OCI-LY7 (cell line): ENCODE measurements around the gene KIRREL3. TPM values are rescaled to one million over a fixed set of nuclear protein-coding genes. Genes with fewer than 3 reads are reported as not detected.

Source experiments
- BruUV-seq: library from RNA; stranded (reverse); fragments of 400-500 nt; replicated peaks from 2 replicates; lab custom pipeline; 2021; lab: Mats Ljungman, UMichigan
- CTCF ChIA-PET: fragments of 300-600 bp; sonication (Branson Sonifier 250); formaldehyde crosslinking; loops from one replicate; lab custom pipeline; 2022; ENCODE audit warnings: antibody characterized with exemption; ENCODE audit not compliant: unreplicated experiment; lab: Charles Lee
- POLR2A ChIA-PET: fragments of 300-600 bp; sonication (Branson Sonifier 250); formaldehyde crosslinking; loops from one replicate; lab custom pipeline; 2022; ENCODE audit warnings: antibody characterized with exemption; lab: Charles Lee
- DNase-seq: peaks from one replicate; pipeline ENCODE4 v3.0.0-alpha.2; 2015; ENCODE audit warnings: low spot score
- H2AFZ ChIP-seq: fragments of 200-600 bp; sonication (generic), shearing (Covaris generic); 2 replicates; pipeline ENCODE4 v1.6.1; 2014; ENCODE audit warnings: mild to moderate bottlenecking, antibody characterized with exemption, low read length, moderate library complexity
- H3K27ac ChIP-seq: fragments of 200-600 bp; sonication (generic); 2 replicates; pipeline ENCODE4 v1.5.1; 2014; ENCODE audit warnings: mixed run types, low read depth, mild to moderate bottlenecking, moderate library complexity, low read length, inconsistent platforms; ENCODE audit not compliant: poor library complexity, severe bottlenecking
- H3K36me3 ChIP-seq: fragments of 200-600 bp; sonication (generic); 2 replicates; pipeline ENCODE4 v1.6.1; 2014; ENCODE audit warnings: mild to moderate bottlenecking, antibody characterized with exemption, low read length, moderate library complexity, mixed read lengths; ENCODE audit not compliant: insufficient read depth
- H3K4me1 ChIP-seq: fragments of 200-600 bp; sonication (generic); 2 replicates; pipeline ENCODE4 v1.5.1; 2014; ENCODE audit warnings: mild to moderate bottlenecking, low read length; ENCODE audit not compliant: insufficient read depth, poor library complexity, severe bottlenecking
- H3K4me2 ChIP-seq: fragments of 200-600 bp; sonication (generic); 2 replicates; pipeline ENCODE4 v1.6.1; 2014; ENCODE audit warnings: mild to moderate bottlenecking, low read length
- H3K4me3 ChIP-seq: fragments of 200-600 bp; sonication (generic); 2 replicates; pipeline ENCODE4 v1.5.1; 2014; ENCODE audit warnings: mild to moderate bottlenecking, low read depth, low read length; ENCODE audit not compliant: poor library complexity, severe bottlenecking
- H3K79me2 ChIP-seq: fragments of 200-600 bp; sonication (generic); 2 replicates; pipeline ENCODE4 v1.6.1; 2016; ENCODE audit warnings: low read depth, mild to moderate bottlenecking, low read length, moderate library complexity, mixed read lengths; ENCODE audit not compliant: insufficient read depth
- H3K9me2 ChIP-seq: fragments of 200-600 bp; sonication (generic); 2 replicates; pipeline ENCODE4 v1.6.1; 2016; ENCODE audit warnings: mild to moderate bottlenecking, low read length, mixed read lengths; ENCODE audit not compliant: insufficient read depth
- H3K9me3 ChIP-seq: fragments of 200-600 bp; sonication (generic); 2 replicates; pipeline ENCODE4 v1.6.1; 2014; ENCODE audit warnings: mild to moderate bottlenecking, mixed run types, low read length, mixed read lengths
- H4K20me1 ChIP-seq: fragments of 200-600 bp; sonication (generic); 2 replicates; pipeline ENCODE4 v1.6.1; 2014; ENCODE audit warnings: mild to moderate bottlenecking, antibody characterized with exemption, low read length, moderate library complexity, mixed read lengths; ENCODE audit not compliant: insufficient read depth
- CTCF ChIP-seq: fragments of 200-600 bp; sonication (generic); conservative IDR thresholded peaks from 2 replicates; pipeline ENCODE4 v1.5.1; 2014; ENCODE audit warnings: mild to moderate bottlenecking, antibody characterized with exemption, low read length, moderate library complexity, mixed read lengths
- EZH2phosphoT487 ChIP-seq: fragments of 200-600 bp; sonication (generic); IDR thresholded peaks from 2 replicates; pipeline ENCODE4 v1.6.1; 2018; ENCODE audit warnings: low read depth, borderline replicate concordance, mild to moderate bottlenecking, mixed run types, antibody characterized with exemption, low read length, moderate library complexity, mixed read lengths
- intact Hi-C: fragments of 100-400 bp; cut with micrococcal nuclease; formaldehyde crosslinking; loops from one replicate; pipeline ENCODE4 v1.10.0; 2022; ENCODE audit not compliant: unreplicated experiment
- total RNA-seq, 2 experiments: library from RNA; depleted of rRNA in 1 of 2; stranded (reverse); fragments of >200 nt in 1 of 2; shearing (Covaris generic) in 1 of 2; gene quantifications; 2 replicates each; pipeline ENCODE4 v1.2.3, GENCODE V29; 2014 to 2022

KIRREL3 gene
- total RNA-seq, 2 experiments from 2014 or later: not detected

GRCh38 chr11:126485021-126485792 lies 515.4 kb downstream of the KIRREL3 start:
- H4K20me1 ChIP-seq: no peaks in the 10 kb centered on the region
- no peaks in the 10 kb centered on the region for H3K36me3 ChIP-seq
- peak; percentile 54 for DNase-seq
- no peaks in the 10 kb centered on the region for H3K79me2 ChIP-seq
- intact Hi-C loops: no loop called here
- H3K9me3 ChIP-seq: no peaks in the 10 kb centered on the region
- peak overlapping the region; percentile 23 for H3K27ac ChIP-seq
- no peaks in the 10 kb centered on the region for H3K9me2 ChIP-seq
- peak overlapping the region; percentile 82 for H2AFZ ChIP-seq
- no TSS peak for BruUV-seq
- H3K4me2 ChIP-seq: peak overlapping the region; percentile 70
- TF ChIP-seq CTCF (peak; percentile 78), EZH2phosphoT487 (no peak)
- CTCF ChIA-PET: interaction anchor here (0.8 to 1.6 kb wide), 7 partner anchors 10 to 503 kb away, joined by 3 to 8 read pairs (median 4); no protein-coding TSS in a partner anchor
- POLR2A ChIA-PET: interaction anchor here (0.6 to 5.0 kb wide), 6 partner anchors 11 to 579 kb away, joined by 3 to 48 read pairs (median 4); no protein-coding TSS in a partner anchor
- peaks cover 30% of the 10 kb centered on the region for H3K4me1 ChIP-seq
- H3K4me3 ChIP-seq: peak overlapping the region; percentile 15

GRCh38 chr11:126484266-126484665 lies 516.3 kb downstream of the KIRREL3 start:
- H3K79me2 ChIP-seq: no peaks in the 10 kb centered on the region
- no peaks in the 10 kb centered on the region for H3K36me3 ChIP-seq
- H4K20me1 ChIP-seq: no peaks in the 10 kb centered on the region
- H2AFZ ChIP-seq: no peak overlapping the region; the same call in 1 of the 2 replicates
- no peak overlapping the region for H3K27ac ChIP-seq
- no peak overlapping the region for H3K4me3 ChIP-seq
- peak overlapping the region; percentile 70 for H3K4me2 ChIP-seq
- no peaks in the 10 kb centered on the region for H3K9me2 ChIP-seq
- TF ChIP-seq EZH2phosphoT487 (no peak), CTCF (no peak)
- BruUV-seq: no TSS peak
- H3K4me1 ChIP-seq: peaks cover 35% of the 10 kb centered on the region
- H3K9me3 ChIP-seq: no peaks in the 10 kb centered on the region
- intact Hi-C loops: no loop called here
- POLR2A ChIA-PET: interaction anchor here (0.6 to 5.0 kb wide), 4 partner anchors 17 to 580 kb away, joined by 3 to 48 read pairs (median 3); no protein-coding TSS in a partner anchor
- CTCF ChIA-PET: interaction anchor here (0.6 to 1.6 kb wide), 7 partner anchors 13 to 504 kb away, joined by 3 to 8 read pairs (median 3); no protein-coding TSS in a partner anchor
- no peak for DNase-seq
